H1 (cell line): ENCODE measurements around the gene RPTOR. TPM values are rescaled to one million over a fixed set of nuclear protein-coding genes. Genes with fewer than 3 reads are reported as not detected.

Experiments
- CTCF ChIA-PET: fragments of 300-600 bp; sonication (Branson Sonifier 250); formaldehyde crosslinking; loops from one replicate; lab custom pipeline; 2021; ENCODE audit not compliant: partially characterized antibody; lab: Charles Lee
- POLR2A ChIA-PET: fragments of 300-600 bp; sonication (Branson Sonifier 250); formaldehyde crosslinking; loops from one replicate; lab custom pipeline; 2021; ENCODE audit warnings: inconsistent platforms; ENCODE audit not compliant: partially characterized antibody; lab: Charles Lee
- DNase-seq, 2 experiments: peaks; one replicate each; pipeline versions ENCODE4 v3.0.0 to v3.0.0-alpha.2; 2010 to 2022; ENCODE audit warnings: low spot score in 2 of 2, low read depth in 1 of 2, mixed read lengths in 1 of 2
- FAIRE-seq: peaks from 2 replicates; lab custom pipeline; 2011; peaks lifted over from hg19 to GRCh38; lab: Jason Lieb, UNC
- H2AFZ ChIP-seq: 2 replicates; pipeline ENCODE4 v1.8.1; 2012; ENCODE audit warnings: low read length, inconsistent platforms
- H2AK5ac ChIP-seq: 2 replicates; pipeline ENCODE4 v1.6.1; 2013; ENCODE audit warnings: low read depth, low read length
- H2BK120ac ChIP-seq: replicated peaks from 2 replicates; pipeline ENCODE3; 2013; ENCODE audit warnings: low read depth, low read length, inconsistent platforms
- H2BK12ac ChIP-seq: 2 replicates; pipeline ENCODE4 v1.6.1; 2013; ENCODE audit warnings: low read depth, low read length
- H2BK15ac ChIP-seq: 2 replicates; pipeline ENCODE4 v1.6.1; 2013; ENCODE audit warnings: low read length
- H2BK20ac ChIP-seq: 2 replicates; pipeline ENCODE4 v1.6.1; 2013; ENCODE audit warnings: low read length
- H2BK5ac ChIP-seq: 2 replicates; pipeline ENCODE4 v1.6.1; 2013; ENCODE audit warnings: low read depth, low read length
- H3K14ac ChIP-seq: 2 replicates; pipeline ENCODE4 v1.6.1; 2013; ENCODE audit warnings: inconsistent platforms; ENCODE audit not compliant: insufficient read length
- H3K18ac ChIP-seq: 2 replicates; pipeline ENCODE4 v1.6.1; 2013; ENCODE audit warnings: low read length; ENCODE audit errors: extremely low read depth
- H3K23ac ChIP-seq: 2 replicates; pipeline ENCODE4 v1.6.1; 2013; ENCODE audit warnings: inconsistent platforms; ENCODE audit not compliant: insufficient read length
- H3K23me2 ChIP-seq: 2 replicates; pipeline ENCODE4 v1.6.1; 2013; ENCODE audit warnings: low read depth, low read length
- H3K27ac ChIP-seq: 2 replicates; pipeline ENCODE4 v1.6.1; 2011; ENCODE audit warnings: low read depth, low read length, inconsistent platforms
- H3K27me3 ChIP-seq, 4 experiments: replicated peaks in 1 of 4; 1 replicate in 1 of 4; 2 replicates in 3 of 4; pipeline versions ENCODE4 v1.6.1 to v1.8.1; 2011 to 2013; ENCODE audit warnings: low read length in 3 of 4, mild to moderate bottlenecking in 3 of 4, inconsistent platforms in 2 of 4, mixed read lengths in 2 of 4, moderate library complexity in 1 of 4; ENCODE audit not compliant: control insufficient read depth in 3 of 4, insufficient read depth in 3 of 4; ENCODE audit errors: extremely low read depth in 1 of 4
- H3K36me3 ChIP-seq, 4 experiments: 2 replicates each; pipeline versions ENCODE4 v1.6.1 to v1.8.1; 2011 to 2013; ENCODE audit warnings: mild to moderate bottlenecking in 4 of 4, low read length in 3 of 4, moderate library complexity in 2 of 4, control low read depth in 1 of 4, inconsistent platforms in 1 of 4; ENCODE audit not compliant: insufficient read depth in 4 of 4, control insufficient read depth in 2 of 4
- H3K4ac ChIP-seq: replicated peaks from 2 replicates; pipeline ENCODE3; 2013; ENCODE audit warnings: low read length, low read depth, mixed read lengths, inconsistent platforms; ENCODE audit not compliant: insufficient read length
- H3K4me1 ChIP-seq, 4 experiments: replicated peaks in 1 of 4; 1 replicate in 1 of 4; 2 replicates in 3 of 4; pipeline versions ENCODE4 v1.6.1 to v1.8.1; 2011 to 2013; ENCODE audit warnings: low read length in 3 of 4, inconsistent platforms in 2 of 4, mixed read lengths in 1 of 4; ENCODE audit not compliant: insufficient read depth in 4 of 4, control insufficient read depth in 3 of 4
- H3K4me2 ChIP-seq, 2 experiments: 2 replicates each; pipeline versions ENCODE4 v1.6.1 to v1.8.1; 2011 to 2013; ENCODE audit warnings: low read depth in 2 of 2, low read length in 2 of 2, control low read depth in 1 of 2, inconsistent platforms in 1 of 2, mild to moderate bottlenecking in 1 of 2; ENCODE audit not compliant: insufficient read depth in 1 of 2
- H3K4me3 ChIP-seq, 4 experiments: fragments of 200-600, 300-600 bp in 1 of 4; sonication (generic), shearing (Covaris generic), sonication (Bioruptor Twin) in 1 of 4; 2 replicates each; pipeline versions ENCODE4 v1.5.1 to v1.8.1; 2011 to 2016; ENCODE audit warnings: low read length in 4 of 4, low read depth in 3 of 4, control low read depth in 2 of 4, inconsistent platforms in 2 of 4, mild to moderate bottlenecking in 2 of 4, mixed read lengths in 1 of 4, moderate library complexity in 1 of 4; ENCODE audit not compliant: insufficient read depth in 2 of 4; ENCODE audit errors: extremely low read depth in 1 of 4
- H3K56ac ChIP-seq: replicated peaks from 2 replicates; pipeline ENCODE3; 2013; ENCODE audit warnings: low read depth, mild to moderate bottlenecking, mixed read lengths, low read length, inconsistent platforms; ENCODE audit not compliant: insufficient read length
- H3K79me1 ChIP-seq: 2 replicates; pipeline ENCODE4 v1.6.1; 2013; ENCODE audit warnings: low read depth, low read length, control low read depth
- H3K79me2 ChIP-seq, 2 experiments: 2 replicates each; pipeline versions ENCODE4 v1.6.1 to v1.8.1; 2012 to 2013; ENCODE audit warnings: low read length in 2 of 2, mild to moderate bottlenecking in 2 of 2, inconsistent platforms in 1 of 2; ENCODE audit not compliant: insufficient read depth in 2 of 2, control insufficient read depth in 1 of 2
- H3K9ac ChIP-seq, 4 experiments: replicated peaks in 1 of 4; 1 replicate in 1 of 4; 2 replicates in 3 of 4; pipeline versions ENCODE4 v1.6.1 to v1.8.1; 2011 to 2013; ENCODE audit warnings: low read depth in 3 of 4, low read length in 3 of 4, control low read depth in 2 of 4, mild to moderate bottlenecking in 2 of 4, moderate library complexity in 2 of 4, inconsistent platforms in 1 of 4; ENCODE audit errors: extremely low read depth in 1 of 4
- H3K9me3 ChIP-seq, 2 experiments: 2 replicates each; pipeline versions ENCODE4 v1.6.1 to v1.8.1; 2012 to 2013; ENCODE audit warnings: mild to moderate bottlenecking in 2 of 2, moderate library complexity in 2 of 2, control low read depth in 1 of 2, inconsistent platforms in 1 of 2, low read depth in 1 of 2, low read length in 1 of 2, mixed read lengths in 1 of 2; ENCODE audit not compliant: insufficient read depth in 2 of 2
- H4K20me1 ChIP-seq, 2 experiments: replicated peaks in 1 of 2; 2 replicates each; pipeline versions ENCODE3 to v1.8.1; 2011 to 2013; ENCODE audit warnings: inconsistent platforms in 2 of 2, low read length in 2 of 2, mild to moderate bottlenecking in 1 of 2; ENCODE audit not compliant: insufficient read depth in 2 of 2, control insufficient read depth in 1 of 2
- H4K5ac ChIP-seq: 2 replicates; pipeline ENCODE4 v1.6.1; 2013; ENCODE audit warnings: low read length, low read depth, mixed read lengths, inconsistent platforms; ENCODE audit not compliant: insufficient read length
- H4K8ac ChIP-seq: 2 replicates; pipeline ENCODE4 v1.8.0; 2013; ENCODE audit warnings: mild to moderate bottlenecking, moderate library complexity, low read length, inconsistent platforms; ENCODE audit not compliant: insufficient read depth; ENCODE audit errors: extremely low read depth
- H4K91ac ChIP-seq: replicated peaks from 2 replicates; pipeline ENCODE3; 2013; ENCODE audit warnings: low read length, mixed read lengths, inconsistent platforms; ENCODE audit not compliant: insufficient read length
- ASH2L ChIP-seq: fragments of 200-600, 300-600 bp; sonication (generic); IDR thresholded peaks from one replicate; pipeline ENCODE4 v1.7.1; 2017; ENCODE audit warnings: low read length
- CTBP2 ChIP-seq: IDR thresholded peaks from 2 replicates; pipeline ENCODE4 v1.7.0; 2011; ENCODE audit warnings: borderline replicate concordance, mild to moderate bottlenecking, moderate library complexity, mixed read lengths, low read length; ENCODE audit not compliant: insufficient read depth, insufficient read length
- FOSL1 ChIP-seq: IDR thresholded peaks from 2 replicates; pipeline ENCODE4 v1.6.1; 2011; ENCODE audit warnings: mild to moderate bottlenecking, low read depth, low read length, moderate library complexity; ENCODE audit not compliant: insufficient read depth
- HDAC2 ChIP-seq, 2 experiments: fragments of 300-600 bp in 1 of 2; sonication (generic) in 1 of 2; IDR thresholded peaks; 2 replicates each; pipeline ENCODE4 v1.6.1; 2011 to 2012; ENCODE audit warnings: low read depth in 2 of 2, low read length in 2 of 2, mild to moderate bottlenecking in 2 of 2, moderate library complexity in 2 of 2, borderline replicate concordance in 1 of 2, inconsistent platforms in 1 of 2
- KDM4A ChIP-seq: IDR thresholded peaks from one replicate; pipeline ENCODE4 v1.7.1; 2012; ENCODE audit warnings: low read depth, mild to moderate bottlenecking, moderate library complexity, low read length, inconsistent platforms; ENCODE audit not compliant: severe bottlenecking
- NANOG ChIP-seq: IDR thresholded peaks from 2 replicates; pipeline ENCODE4 v1.6.1; 2011; ENCODE audit warnings: low read length, low read depth, mild to moderate bottlenecking, inconsistent platforms; ENCODE audit not compliant: insufficient read depth, poor library complexity, severe bottlenecking
- NRF1 ChIP-seq: IDR thresholded peaks from 2 replicates; pipeline ENCODE4 v1.6.1; 2011; ENCODE audit warnings: mild to moderate bottlenecking, low read depth, low read length, improper control_type of control experiment
- SIRT6 ChIP-seq: IDR thresholded peaks from one replicate; pipeline ENCODE4 v1.7.1; 2012; ENCODE audit warnings: low read length, inconsistent platforms
- SIX5 ChIP-seq: IDR thresholded peaks from 2 replicates; pipeline ENCODE4 v1.6.1; 2011; ENCODE audit warnings: mild to moderate bottlenecking, low read depth, low read length
- SUZ12 ChIP-seq: fragments of 200-600 bp; sonication (generic); IDR thresholded peaks from 2 replicates; pipeline ENCODE4 v1.6.1; 2012; ENCODE audit warnings: mild to moderate bottlenecking, inconsistent platforms, low read length, moderate library complexity, mixed read lengths
- TEAD4 ChIP-seq: IDR thresholded peaks from 2 replicates; pipeline ENCODE4 v1.6.1; 2012; ENCODE audit warnings: low read depth, low read length, inconsistent platforms, mixed read lengths
- YY1 ChIP-seq: IDR thresholded peaks from 2 replicates; pipeline ENCODE4 v1.6.1; 2011; ENCODE audit warnings: low read depth, mild to moderate bottlenecking, low read length
- WGBS, 2 experiments: shearing (Covaris generic) in 1 of 2; methylation state at CpG; one replicate each; pipeline versions ENCODE4 v1.1.6 to v1.1.7; 2013 to 2015; ENCODE audit warnings: low lambda C conversion rate in 2 of 2, mixed read lengths in 2 of 2, inconsistent platforms in 1 of 2, low coverage in 1 of 2, missing lambda C conversion rate in 1 of 2; ENCODE audit not compliant: insufficient replicate concordance in 2 of 2, insufficient coverage in 1 of 2, insufficient read length in 1 of 2; ENCODE audit errors: extremely low coverage in 1 of 2, missing lambda C conversion rate in 1 of 2; 5-methylcytosine and 5-hydroxymethylcytosine counted together
- polyA plus RNA-seq, 7 experiments: library from polyadenylated mRNA; depleted of rRNA in 3 of 7; stranded (reverse) in 5 of 7; unstranded in 2 of 7; fragments of >200 nt in 5 of 7; fragments of 200-250 nt in 2 of 7; gene quantifications; 1 replicate in 5 of 7; 2 replicates in 1 of 7; 4 replicates in 1 of 7; pipeline versions ENCODE4 v1.2.1 to v1.2.3, GENCODE V29; 2011 to 2013; ENCODE audit warnings: missing spikeins in 2 of 7, mixed read lengths in 2 of 7
- total RNA-seq: library from RNA; stranded (reverse); fragmentation: NEBNext Ultra II Directional; extraction: Animal tissue kit (Norgen Biotek cat#: 25700); gene quantifications from 2 replicates; pipeline ENCODE4 v1.2.1, GENCODE V29; 2021

The RPTOR gene
- total and polyA plus RNA-seq, 2 of the 8 experiments (the other 6 are each of a cell fraction or from before 2014, with no cell fraction given) = 6.9 to 28.7 TPM

DNA sequence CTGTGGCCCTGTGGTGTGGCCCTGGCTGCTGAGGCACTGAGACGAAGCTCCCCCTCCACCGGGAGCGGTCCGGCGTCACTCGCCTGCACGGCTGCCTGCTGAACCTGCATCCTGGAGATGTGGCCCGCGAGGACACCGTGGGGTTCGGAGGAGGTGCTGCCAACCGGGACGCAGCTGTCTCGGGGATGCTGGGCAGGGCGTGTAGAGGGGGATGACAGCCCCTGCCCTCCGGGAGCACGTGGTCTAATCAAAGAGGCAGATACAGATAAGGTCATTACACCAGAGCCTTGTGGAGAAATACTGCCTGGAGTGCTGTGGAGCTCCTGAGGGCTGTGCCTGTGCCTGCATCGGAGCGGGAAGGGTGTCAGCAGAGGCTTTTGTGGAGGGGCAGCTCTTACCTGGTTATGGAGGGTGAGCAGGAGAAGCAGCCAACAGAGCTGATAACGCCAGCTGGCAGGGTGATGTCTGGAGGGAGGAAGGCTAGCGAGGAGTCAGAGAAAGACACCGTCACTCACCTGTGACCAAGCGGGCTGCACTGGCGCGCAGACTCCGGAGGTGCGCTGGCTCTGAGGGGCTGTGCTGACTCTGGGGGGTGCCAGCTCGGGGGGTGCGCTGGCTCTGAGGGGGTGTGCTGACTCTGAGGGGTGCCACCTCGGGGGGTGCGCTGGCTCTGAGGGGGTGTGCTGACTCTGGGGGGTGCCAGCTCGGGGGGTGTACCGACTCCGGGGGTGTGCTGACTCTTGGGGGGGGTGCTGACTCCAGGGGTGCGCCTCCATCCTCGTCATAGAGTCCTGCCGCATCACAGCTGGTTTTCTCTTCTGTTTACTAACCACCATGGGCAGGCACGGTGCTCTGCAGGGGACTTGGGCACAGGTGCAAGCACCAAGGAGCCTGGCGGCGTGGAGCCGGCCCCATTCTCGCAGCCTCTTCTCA is 342.3 kb downstream of the RPTOR start:
- Histone ChIP-seq H4K20me1 (peaks cover 0 to 1% of the 10 kb centered on the region in 2 experiments), H2AFZ (no peak overlapping the region), H3K79me2 (no peaks in the 10 kb centered on the region), H3K4me1 (no peaks in the 10 kb centered on the region), H3K27ac (no peak overlapping the region), H3K79me1 (no peaks in the 10 kb centered on the region), H3K4me3 (no peak overlapping the region), H3K23me2 (no peaks in the 10 kb centered on the region), H3K14ac (no peak overlapping the region), H3K27me3 (no peaks in the 10 kb centered on the region), H2BK20ac (no peak overlapping the region), H2BK12ac (no peak overlapping the region), H2BK5ac (no peak overlapping the region; the same call in 1 of the 2 replicates), H3K23ac (no peak overlapping the region), H3K9ac (no peak overlapping the region), H2BK120ac (no peak overlapping the region), H3K4ac (no peak overlapping the region), H4K8ac (peak overlapping the region; percentile 19; the same call in 1 of the 2 replicates), H2BK15ac (no peak overlapping the region), H3K18ac (no peak overlapping the region), H4K91ac (no peak overlapping the region), H2AK5ac (no peak overlapping the region), H4K5ac (no peak overlapping the region), H3K4me2 (no peak overlapping the region), H3K9me3 (no peaks in the 10 kb centered on the region), H3K36me3 (peaks cover 0 to 10% (median 1%) of the 10 kb centered on the region in 4 experiments; a peak in 3 of 8 replicates), H3K56ac (no peak overlapping the region)
- WGBS, 2 experiments = 93% methylated on average over 30 of the region's 42 CpGs; no CpG with 5 or more reads in 1 of the 2 experiments
- FAIRE-seq (no peak), DNase-seq (no peak)
- ChIA-PET CTCF (interaction anchor here (0.5 to 5.0 kb wide), 9 partner anchors 12 to 212 kb away, joined by 3 to 25 read pairs (median 4); no protein-coding TSS in a partner anchor), POLR2A (no interaction called here)
- TF ChIP-seq YY1 (no peak), SUZ12 (no peak), ASH2L (no peak), HDAC2 (IDR thresholded peaks at IDR 0.05; ENCODE audit: borderline replicate concordance in 1 of 2, low read depth in 2 of 2, low read length in 2 of 2) (no peak), CTBP2 (no peak), FOSL1 (no peak), NRF1 (no peak), SIRT6 (no peak), SIX5 (no peak), KDM4A (no peak), NANOG (no peak), TEAD4 (no peak)
